ENCODE results near the gene WNT4.

WNT4 gene

DNA sequence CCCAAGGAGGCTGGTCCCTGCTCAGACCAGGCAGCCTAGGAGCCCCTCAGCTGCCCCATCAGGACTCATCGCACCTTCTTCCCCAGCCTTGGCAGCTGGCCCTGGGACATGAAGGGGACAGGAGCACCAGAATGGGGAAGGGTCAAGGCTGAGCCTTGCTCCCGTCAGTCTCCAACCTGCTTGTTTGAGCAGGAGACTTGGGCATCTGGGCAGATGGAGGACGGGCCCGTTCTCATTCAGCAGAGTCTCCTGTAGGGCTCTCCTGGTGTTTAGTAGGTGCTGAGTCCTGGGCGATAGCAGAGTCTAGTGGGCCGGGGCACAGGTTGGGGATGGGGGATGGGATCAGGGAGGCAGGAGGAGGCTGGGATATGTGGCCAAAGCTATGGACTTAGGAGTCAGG is 47.4 kb upstream of the WNT4 start:
- TF ChIP-seq ISL1 (CRISPR knock-in tag; IDR thresholded peaks at IDR 0.05) (no peak), ESRRG (CRISPR knock-in tag; IDR thresholded peaks at IDR 0.05) (no peak), OSR1 (CRISPR knock-in tag; IDR thresholded peaks at IDR 0.05) (no peak), SNAI2 (CRISPR knock-in tag; IDR thresholded peaks at IDR 0.05) (no peak), TCF4 (CRISPR knock-in tag; IDR thresholded peaks at IDR 0.05; ENCODE audit: borderline replicate concordance) (no peak)
- TF ChIP-seq, protein P1, sequence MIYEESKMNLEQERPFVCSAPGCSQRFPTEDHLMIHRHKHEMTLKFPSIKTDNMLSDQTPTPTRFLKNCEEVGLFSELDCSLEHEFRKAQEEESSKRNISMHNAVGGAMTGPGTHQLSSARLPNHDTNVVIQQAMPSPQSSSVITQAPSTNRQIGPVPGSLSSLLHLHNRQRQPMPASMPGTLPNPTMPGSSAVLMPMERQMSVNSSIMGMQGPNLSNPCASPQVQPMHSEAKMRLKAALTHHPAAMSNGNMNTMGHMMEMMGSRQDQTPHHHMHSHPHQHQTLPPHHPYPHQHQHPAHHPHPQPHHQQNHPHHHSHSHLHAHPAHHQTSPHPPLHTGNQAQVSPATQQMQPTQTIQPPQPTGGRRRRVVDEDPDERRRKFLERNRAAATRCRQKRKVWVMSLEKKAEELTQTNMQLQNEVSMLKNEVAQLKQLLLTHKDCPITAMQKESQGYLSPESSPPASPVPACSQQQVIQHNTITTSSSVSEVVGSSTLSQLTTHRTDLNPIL (CRISPR knock-in tag; IDR thresholded peaks at IDR 0.05; ENCODE audit: low read depth) = no peak
- ATAC-seq = no peak

DNA sequence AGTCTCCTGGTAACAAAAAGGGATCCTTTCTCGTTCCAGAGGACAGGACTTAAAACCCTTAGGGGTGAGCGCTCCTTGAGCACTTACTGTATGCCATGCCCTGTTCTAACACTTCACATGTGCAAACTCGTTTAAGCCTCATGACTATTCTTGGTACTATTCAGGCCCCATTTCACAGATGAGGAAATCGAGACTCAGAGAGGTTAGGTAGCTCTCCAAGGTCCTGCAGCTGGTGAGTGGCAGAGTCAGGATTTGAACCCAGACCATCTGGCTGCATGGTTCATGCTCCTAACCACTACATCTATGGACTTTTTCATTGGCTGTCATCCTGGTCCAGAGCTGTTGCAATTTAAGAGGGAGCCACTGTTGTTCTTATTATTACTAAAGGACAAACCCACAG is 46.7 kb upstream of the WNT4 start:
- TF ChIP-seq ZNF8 (CRISPR knock-in tag; IDR thresholded peaks at IDR 0.05) (no peak), CSDC2 (CRISPR knock-in tag; IDR thresholded peaks at IDR 0.05) (no peak), GLIS3 (CRISPR knock-in tag; IDR thresholded peaks at IDR 0.05) (no peak), SNAI2 (CRISPR knock-in tag; IDR thresholded peaks at IDR 0.05) (no peak), ZFP3 (CRISPR knock-in tag; IDR thresholded peaks at IDR 0.05) (no peak), ESRRG (CRISPR knock-in tag; IDR thresholded peaks at IDR 0.05) (no peak), BACH2 (CRISPR knock-in tag; IDR thresholded peaks at IDR 0.05; ENCODE audit: borderline replicate concordance) (no peak), ZNF70 (CRISPR knock-in tag; IDR thresholded peaks at IDR 0.05) (no peak), ZC3H10 (CRISPR knock-in tag; IDR thresholded peaks at IDR 0.05) (no peak), ARNTL (CRISPR knock-in tag; IDR thresholded peaks at IDR 0.05; ENCODE audit: borderline replicate concordance, low read depth) (no peak), RARB (CRISPR knock-in tag; IDR thresholded peaks at IDR 0.05) (no peak), TCF4 (CRISPR knock-in tag; IDR thresholded peaks at IDR 0.05; ENCODE audit: borderline replicate concordance) (no peak), ZFP30 (CRISPR knock-in tag; IDR thresholded peaks at IDR 0.05) (no peak)
- TF ChIP-seq, protein P2, sequence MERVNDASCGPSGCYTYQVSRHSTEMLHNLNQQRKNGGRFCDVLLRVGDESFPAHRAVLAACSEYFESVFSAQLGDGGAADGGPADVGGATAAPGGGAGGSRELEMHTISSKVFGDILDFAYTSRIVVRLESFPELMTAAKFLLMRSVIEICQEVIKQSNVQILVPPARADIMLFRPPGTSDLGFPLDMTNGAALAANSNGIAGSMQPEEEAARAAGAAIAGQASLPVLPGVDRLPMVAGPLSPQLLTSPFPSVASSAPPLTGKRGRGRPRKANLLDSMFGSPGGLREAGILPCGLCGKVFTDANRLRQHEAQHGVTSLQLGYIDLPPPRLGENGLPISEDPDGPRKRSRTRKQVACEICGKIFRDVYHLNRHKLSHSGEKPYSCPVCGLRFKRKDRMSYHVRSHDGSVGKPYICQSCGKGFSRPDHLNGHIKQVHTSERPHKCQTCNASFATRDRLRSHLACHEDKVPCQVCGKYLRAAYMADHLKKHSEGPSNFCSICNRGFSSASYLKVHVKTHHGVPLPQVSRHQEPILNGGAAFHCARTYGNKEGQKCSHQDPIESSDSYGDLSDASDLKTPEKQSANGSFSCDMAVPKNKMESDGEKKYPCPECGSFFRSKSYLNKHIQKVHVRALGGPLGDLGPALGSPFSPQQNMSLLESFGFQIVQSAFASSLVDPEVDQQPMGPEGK (CRISPR knock-in tag; IDR thresholded peaks at IDR 0.05; ENCODE audit: borderline replicate concordance) = no peak
- TF ChIP-seq, protein P1 (CRISPR knock-in tag; IDR thresholded peaks at IDR 0.05; ENCODE audit: low read depth) = no peak
- TF ChIP-seq, protein P3, sequence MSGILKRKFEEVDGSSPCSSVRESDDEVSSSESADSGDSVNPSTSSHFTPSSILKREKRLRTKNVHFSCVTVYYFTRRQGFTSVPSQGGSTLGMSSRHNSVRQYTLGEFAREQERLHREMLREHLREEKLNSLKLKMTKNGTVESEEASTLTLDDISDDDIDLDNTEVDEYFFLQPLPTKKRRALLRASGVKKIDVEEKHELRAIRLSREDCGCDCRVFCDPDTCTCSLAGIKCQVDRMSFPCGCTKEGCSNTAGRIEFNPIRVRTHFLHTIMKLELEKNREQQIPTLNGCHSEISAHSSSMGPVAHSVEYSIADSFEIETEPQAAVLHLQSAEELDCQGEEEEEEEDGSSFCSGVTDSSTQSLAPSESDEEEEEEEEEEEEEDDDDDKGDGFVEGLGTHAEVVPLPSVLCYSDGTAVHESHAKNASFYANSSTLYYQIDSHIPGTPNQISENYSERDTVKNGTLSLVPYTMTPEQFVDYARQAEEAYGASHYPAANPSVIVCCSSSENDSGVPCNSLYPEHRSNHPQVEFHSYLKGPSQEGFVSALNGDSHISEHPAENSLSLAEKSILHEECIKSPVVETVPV (CRISPR knock-in tag; IDR thresholded peaks at IDR 0.05) = no peak
- TF ChIP-seq, protein P4, sequence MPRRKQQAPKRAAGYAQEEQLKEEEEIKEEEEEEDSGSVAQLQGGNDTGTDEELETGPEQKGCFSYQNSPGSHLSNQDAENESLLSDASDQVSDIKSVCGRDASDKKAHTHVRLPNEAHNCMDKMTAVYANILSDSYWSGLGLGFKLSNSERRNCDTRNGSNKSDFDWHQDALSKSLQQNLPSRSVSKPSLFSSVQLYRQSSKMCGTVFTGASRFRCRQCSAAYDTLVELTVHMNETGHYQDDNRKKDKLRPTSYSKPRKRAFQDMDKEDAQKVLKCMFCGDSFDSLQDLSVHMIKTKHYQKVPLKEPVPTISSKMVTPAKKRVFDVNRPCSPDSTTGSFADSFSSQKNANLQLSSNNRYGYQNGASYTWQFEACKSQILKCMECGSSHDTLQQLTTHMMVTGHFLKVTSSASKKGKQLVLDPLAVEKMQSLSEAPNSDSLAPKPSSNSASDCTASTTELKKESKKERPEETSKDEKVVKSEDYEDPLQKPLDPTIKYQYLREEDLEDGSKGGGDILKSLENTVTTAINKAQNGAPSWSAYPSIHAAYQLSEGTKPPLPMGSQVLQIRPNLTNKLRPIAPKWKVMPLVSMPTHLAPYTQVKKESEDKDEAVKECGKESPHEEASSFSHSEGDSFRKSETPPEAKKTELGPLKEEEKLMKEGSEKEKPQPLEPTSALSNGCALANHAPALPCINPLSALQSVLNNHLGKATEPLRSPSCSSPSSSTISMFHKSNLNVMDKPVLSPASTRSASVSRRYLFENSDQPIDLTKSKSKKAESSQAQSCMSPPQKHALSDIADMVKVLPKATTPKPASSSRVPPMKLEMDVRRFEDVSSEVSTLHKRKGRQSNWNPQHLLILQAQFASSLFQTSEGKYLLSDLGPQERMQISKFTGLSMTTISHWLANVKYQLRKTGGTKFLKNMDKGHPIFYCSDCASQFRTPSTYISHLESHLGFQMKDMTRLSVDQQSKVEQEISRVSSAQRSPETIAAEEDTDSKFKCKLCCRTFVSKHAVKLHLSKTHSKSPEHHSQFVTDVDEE (CRISPR knock-in tag; IDR thresholded peaks at IDR 0.05) = no peak
- TF ChIP-seq, protein P5, sequence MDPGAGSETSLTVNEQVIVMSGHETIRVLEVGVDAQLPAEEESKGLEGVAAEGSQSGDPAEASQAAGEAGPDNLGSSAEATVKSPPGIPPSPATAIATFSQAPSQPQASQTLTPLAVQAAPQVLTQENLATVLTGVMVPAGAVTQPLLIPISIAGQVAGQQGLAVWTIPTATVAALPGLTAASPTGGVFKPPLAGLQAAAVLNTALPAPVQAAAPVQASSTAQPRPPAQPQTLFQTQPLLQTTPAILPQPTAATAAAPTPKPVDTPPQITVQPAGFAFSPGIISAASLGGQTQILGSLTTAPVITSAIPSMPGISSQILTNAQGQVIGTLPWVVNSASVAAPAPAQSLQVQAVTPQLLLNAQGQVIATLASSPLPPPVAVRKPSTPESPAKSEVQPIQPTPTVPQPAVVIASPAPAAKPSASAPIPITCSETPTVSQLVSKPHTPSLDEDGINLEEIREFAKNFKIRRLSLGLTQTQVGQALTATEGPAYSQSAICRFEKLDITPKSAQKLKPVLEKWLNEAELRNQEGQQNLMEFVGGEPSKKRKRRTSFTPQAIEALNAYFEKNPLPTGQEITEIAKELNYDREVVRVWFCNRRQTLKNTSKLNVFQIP (CRISPR knock-in tag; IDR thresholded peaks at IDR 0.05; ENCODE audit: borderline replicate concordance, low read depth) = no peak

DNA sequence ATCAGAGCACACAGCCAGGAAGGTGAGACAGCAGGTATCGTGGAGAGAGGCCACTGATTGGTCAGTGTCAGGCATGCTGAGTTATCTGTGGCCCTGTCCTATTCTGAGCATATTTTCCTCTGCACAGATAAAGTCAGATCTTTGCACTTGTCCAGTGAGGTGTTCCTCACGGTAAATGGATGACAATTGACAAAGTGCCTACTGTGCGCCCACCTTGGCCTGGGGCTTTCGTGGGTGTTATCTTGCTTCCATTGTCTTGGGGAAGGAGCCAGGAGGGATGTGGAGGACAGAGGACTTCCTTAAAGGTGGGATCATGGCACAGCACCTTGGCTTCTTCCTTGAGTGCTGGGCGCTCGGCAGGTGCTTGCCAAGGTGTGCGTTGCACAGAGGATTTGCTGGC is 46.0 kb upstream of the WNT4 start:
- no peak for TF ChIP-seq TOX (CRISPR knock-in tag; IDR thresholded peaks at IDR 0.05; ENCODE audit: borderline replicate concordance)
- ATAC-seq = no peak

More for the DNA sequence above, 46.7 kb upstream of the WNT4 start:
- no peak for ATAC-seq

All from SK-N-SH treated with all-trans-retinoic acid at 6 μM for 48 hours (cell line).